H1 (cell line): ENCODE results near the gene SPTSSB. TPM values are rescaled to one million over a fixed set of nuclear protein-coding genes. Genes with fewer than 3 reads are reported as not detected.

ENCODE experiments used
- CTCF ChIA-PET: fragments of 300-600 bp; sonication (Branson Sonifier 250); formaldehyde crosslinking; loops from one replicate; lab custom pipeline; 2021; ENCODE audit not compliant: partially characterized antibody; lab: Charles Lee
- POLR2A ChIA-PET: fragments of 300-600 bp; sonication (Branson Sonifier 250); formaldehyde crosslinking; loops from one replicate; lab custom pipeline; 2021; ENCODE audit warnings: inconsistent platforms; ENCODE audit not compliant: partially characterized antibody; lab: Charles Lee
- DNase-seq, 2 experiments: peaks; one replicate each; pipeline versions ENCODE4 v3.0.0 to v3.0.0-alpha.2; 2010 to 2022; ENCODE audit warnings: low spot score in 2 of 2, low read depth in 1 of 2, mixed read lengths in 1 of 2
- FAIRE-seq: peaks from 2 replicates; lab custom pipeline; 2011; peaks lifted over from hg19 to GRCh38; lab: Jason Lieb, UNC
- H2AFZ ChIP-seq: 2 replicates; pipeline ENCODE4 v1.8.1; 2012; ENCODE audit warnings: low read length, inconsistent platforms
- H2AK5ac ChIP-seq: 2 replicates; pipeline ENCODE4 v1.6.1; 2013; ENCODE audit warnings: low read depth, low read length
- H2BK120ac ChIP-seq: replicated peaks from 2 replicates; pipeline ENCODE3; 2013; ENCODE audit warnings: low read depth, low read length, inconsistent platforms
- H2BK12ac ChIP-seq: 2 replicates; pipeline ENCODE4 v1.6.1; 2013; ENCODE audit warnings: low read depth, low read length
- H2BK15ac ChIP-seq: 2 replicates; pipeline ENCODE4 v1.6.1; 2013; ENCODE audit warnings: low read length
- H2BK20ac ChIP-seq: 2 replicates; pipeline ENCODE4 v1.6.1; 2013; ENCODE audit warnings: low read length
- H2BK5ac ChIP-seq: 2 replicates; pipeline ENCODE4 v1.6.1; 2013; ENCODE audit warnings: low read depth, low read length
- H3K14ac ChIP-seq: 2 replicates; pipeline ENCODE4 v1.6.1; 2013; ENCODE audit warnings: inconsistent platforms; ENCODE audit not compliant: insufficient read length
- H3K18ac ChIP-seq: 2 replicates; pipeline ENCODE4 v1.6.1; 2013; ENCODE audit warnings: low read length; ENCODE audit errors: extremely low read depth
- H3K23ac ChIP-seq: 2 replicates; pipeline ENCODE4 v1.6.1; 2013; ENCODE audit warnings: inconsistent platforms; ENCODE audit not compliant: insufficient read length
- H3K23me2 ChIP-seq: 2 replicates; pipeline ENCODE4 v1.6.1; 2013; ENCODE audit warnings: low read depth, low read length
- H3K27ac ChIP-seq: 2 replicates; pipeline ENCODE4 v1.6.1; 2011; ENCODE audit warnings: low read depth, low read length, inconsistent platforms
- H3K27me3 ChIP-seq, 4 experiments: replicated peaks in 1 of 4; 1 replicate in 1 of 4; 2 replicates in 3 of 4; pipeline versions ENCODE4 v1.6.1 to v1.8.1; 2011 to 2013; ENCODE audit warnings: low read length in 3 of 4, mild to moderate bottlenecking in 3 of 4, inconsistent platforms in 2 of 4, mixed read lengths in 2 of 4, moderate library complexity in 1 of 4; ENCODE audit not compliant: control insufficient read depth in 3 of 4, insufficient read depth in 3 of 4; ENCODE audit errors: extremely low read depth in 1 of 4
- H3K36me3 ChIP-seq, 4 experiments: 2 replicates each; pipeline versions ENCODE4 v1.6.1 to v1.8.1; 2011 to 2013; ENCODE audit warnings: mild to moderate bottlenecking in 4 of 4, low read length in 3 of 4, moderate library complexity in 2 of 4, control low read depth in 1 of 4, inconsistent platforms in 1 of 4; ENCODE audit not compliant: insufficient read depth in 4 of 4, control insufficient read depth in 2 of 4
- H3K4ac ChIP-seq: replicated peaks from 2 replicates; pipeline ENCODE3; 2013; ENCODE audit warnings: low read length, low read depth, mixed read lengths, inconsistent platforms; ENCODE audit not compliant: insufficient read length
- H3K4me1 ChIP-seq, 4 experiments: replicated peaks in 1 of 4; 1 replicate in 1 of 4; 2 replicates in 3 of 4; pipeline versions ENCODE4 v1.6.1 to v1.8.1; 2011 to 2013; ENCODE audit warnings: low read length in 3 of 4, inconsistent platforms in 2 of 4, mixed read lengths in 1 of 4; ENCODE audit not compliant: insufficient read depth in 4 of 4, control insufficient read depth in 3 of 4
- H3K4me2 ChIP-seq, 2 experiments: 2 replicates each; pipeline versions ENCODE4 v1.6.1 to v1.8.1; 2011 to 2013; ENCODE audit warnings: low read depth in 2 of 2, low read length in 2 of 2, control low read depth in 1 of 2, inconsistent platforms in 1 of 2, mild to moderate bottlenecking in 1 of 2; ENCODE audit not compliant: insufficient read depth in 1 of 2
- H3K4me3 ChIP-seq, 4 experiments: fragments of 200-600, 300-600 bp in 1 of 4; sonication (generic), shearing (Covaris generic), sonication (Bioruptor Twin) in 1 of 4; 2 replicates each; pipeline versions ENCODE4 v1.5.1 to v1.8.1; 2011 to 2016; ENCODE audit warnings: low read length in 4 of 4, low read depth in 3 of 4, control low read depth in 2 of 4, inconsistent platforms in 2 of 4, mild to moderate bottlenecking in 2 of 4, mixed read lengths in 1 of 4, moderate library complexity in 1 of 4; ENCODE audit not compliant: insufficient read depth in 2 of 4; ENCODE audit errors: extremely low read depth in 1 of 4
- H3K56ac ChIP-seq: replicated peaks from 2 replicates; pipeline ENCODE3; 2013; ENCODE audit warnings: low read depth, mild to moderate bottlenecking, mixed read lengths, low read length, inconsistent platforms; ENCODE audit not compliant: insufficient read length
- H3K79me1 ChIP-seq: 2 replicates; pipeline ENCODE4 v1.6.1; 2013; ENCODE audit warnings: low read depth, low read length, control low read depth
- H3K79me2 ChIP-seq, 2 experiments: 2 replicates each; pipeline versions ENCODE4 v1.6.1 to v1.8.1; 2012 to 2013; ENCODE audit warnings: low read length in 2 of 2, mild to moderate bottlenecking in 2 of 2, inconsistent platforms in 1 of 2; ENCODE audit not compliant: insufficient read depth in 2 of 2, control insufficient read depth in 1 of 2
- H3K9ac ChIP-seq, 4 experiments: replicated peaks in 1 of 4; 1 replicate in 1 of 4; 2 replicates in 3 of 4; pipeline versions ENCODE4 v1.6.1 to v1.8.1; 2011 to 2013; ENCODE audit warnings: low read depth in 3 of 4, low read length in 3 of 4, control low read depth in 2 of 4, mild to moderate bottlenecking in 2 of 4, moderate library complexity in 2 of 4, inconsistent platforms in 1 of 4; ENCODE audit errors: extremely low read depth in 1 of 4
- H3K9me3 ChIP-seq, 2 experiments: 2 replicates each; pipeline versions ENCODE4 v1.6.1 to v1.8.1; 2012 to 2013; ENCODE audit warnings: mild to moderate bottlenecking in 2 of 2, moderate library complexity in 2 of 2, control low read depth in 1 of 2, inconsistent platforms in 1 of 2, low read depth in 1 of 2, low read length in 1 of 2, mixed read lengths in 1 of 2; ENCODE audit not compliant: insufficient read depth in 2 of 2
- H4K20me1 ChIP-seq, 2 experiments: replicated peaks in 1 of 2; 2 replicates each; pipeline versions ENCODE3 to v1.8.1; 2011 to 2013; ENCODE audit warnings: inconsistent platforms in 2 of 2, low read length in 2 of 2, mild to moderate bottlenecking in 1 of 2; ENCODE audit not compliant: insufficient read depth in 2 of 2, control insufficient read depth in 1 of 2
- H4K5ac ChIP-seq: 2 replicates; pipeline ENCODE4 v1.6.1; 2013; ENCODE audit warnings: low read length, low read depth, mixed read lengths, inconsistent platforms; ENCODE audit not compliant: insufficient read length
- H4K8ac ChIP-seq: 2 replicates; pipeline ENCODE4 v1.8.0; 2013; ENCODE audit warnings: mild to moderate bottlenecking, moderate library complexity, low read length, inconsistent platforms; ENCODE audit not compliant: insufficient read depth; ENCODE audit errors: extremely low read depth
- H4K91ac ChIP-seq: replicated peaks from 2 replicates; pipeline ENCODE3; 2013; ENCODE audit warnings: low read length, mixed read lengths, inconsistent platforms; ENCODE audit not compliant: insufficient read length
- ATF3 ChIP-seq: IDR thresholded peaks from 2 replicates; pipeline ENCODE4 v1.6.1; 2011; ENCODE audit warnings: low read depth, mild to moderate bottlenecking, low read length; ENCODE audit not compliant: insufficient read depth
- BRCA1 ChIP-seq: IDR thresholded peaks from 2 replicates; pipeline ENCODE4 v1.6.1; 2012; ENCODE audit warnings: low read depth, low read length, improper control_type of control experiment
- CREB1 ChIP-seq: IDR thresholded peaks from 2 replicates; pipeline ENCODE4 v1.6.1; 2012; ENCODE audit warnings: inconsistent platforms
- EGR1 ChIP-seq: IDR thresholded peaks from 2 replicates; pipeline ENCODE4 v1.6.1; 2011; ENCODE audit warnings: low read depth, low read length, borderline replicate concordance
- GTF2F1 ChIP-seq: IDR thresholded peaks from 2 replicates; pipeline ENCODE4 v1.6.1; 2012; ENCODE audit warnings: low read depth, low read length, improper control_type of control experiment, borderline replicate concordance
- JUND ChIP-seq: IDR thresholded peaks from 2 replicates; pipeline ENCODE4 v1.6.1; 2011; ENCODE audit warnings: mild to moderate bottlenecking, improper control_type of control experiment, low read length
- KDM5A ChIP-seq: fragments of 200-600 bp; IDR thresholded peaks from 2 replicates; pipeline ENCODE4 v1.7.1; 2012; ENCODE audit warnings: mild to moderate bottlenecking, low read length, inconsistent platforms, mixed read lengths
- PHF8 ChIP-seq: fragments of 200-600 bp; sonication (generic); conservative IDR thresholded peaks from 2 replicates; pipeline ENCODE4 v1.7.1; 2012; ENCODE audit warnings: low read depth, mild to moderate bottlenecking, inconsistent platforms, low read length, moderate library complexity
- POLR2AphosphoS5 ChIP-seq: IDR thresholded peaks from 2 replicates; pipeline ENCODE4 v1.6.1; 2011; ENCODE audit warnings: low read depth, low read length
- SIRT6 ChIP-seq: IDR thresholded peaks from one replicate; pipeline ENCODE4 v1.7.1; 2012; ENCODE audit warnings: low read length, inconsistent platforms
- SP1 ChIP-seq: IDR thresholded peaks from 2 replicates; pipeline ENCODE4 v1.6.1; 2011; ENCODE audit warnings: low read depth, low read length
- TAF7 ChIP-seq: optimal IDR thresholded peaks from 2 replicates; pipeline ENCODE3; 2011; ENCODE audit warnings: low read depth, mild to moderate bottlenecking, inconsistent platforms, low read length, moderate library complexity, borderline replicate concordance
- TEAD4 ChIP-seq: IDR thresholded peaks from 2 replicates; pipeline ENCODE4 v1.6.1; 2012; ENCODE audit warnings: low read depth, low read length, inconsistent platforms, mixed read lengths
- WGBS, 2 experiments: shearing (Covaris generic) in 1 of 2; methylation state at CpG; one replicate each; pipeline versions ENCODE4 v1.1.6 to v1.1.7; 2013 to 2015; ENCODE audit warnings: low lambda C conversion rate in 2 of 2, mixed read lengths in 2 of 2, inconsistent platforms in 1 of 2, low coverage in 1 of 2, missing lambda C conversion rate in 1 of 2; ENCODE audit not compliant: insufficient replicate concordance in 2 of 2, insufficient coverage in 1 of 2, insufficient read length in 1 of 2; ENCODE audit errors: extremely low coverage in 1 of 2, missing lambda C conversion rate in 1 of 2; 5-methylcytosine and 5-hydroxymethylcytosine counted together
- polyA plus RNA-seq, 7 experiments: library from polyadenylated mRNA; depleted of rRNA in 3 of 7; stranded (reverse) in 5 of 7; unstranded in 2 of 7; fragments of >200 nt in 5 of 7; fragments of 200-250 nt in 2 of 7; gene quantifications; 1 replicate in 5 of 7; 2 replicates in 1 of 7; 4 replicates in 1 of 7; pipeline versions ENCODE4 v1.2.1 to v1.2.3, GENCODE V29; 2011 to 2013; ENCODE audit warnings: missing spikeins in 2 of 7, mixed read lengths in 2 of 7
- total RNA-seq: library from RNA; stranded (reverse); fragmentation: NEBNext Ultra II Directional; extraction: Animal tissue kit (Norgen Biotek cat#: 25700); gene quantifications from 2 replicates; pipeline ENCODE4 v1.2.1, GENCODE V29; 2021

SPTSSB gene
- total and polyA plus RNA-seq, 2 of the 8 experiments (the other 6 are each of a cell fraction or from before 2014, with no cell fraction given): 33.4 to 52.5 TPM

GRCh38 chr3:161395115-161396012, 24.0 kb upstream of the SPTSSB start:
- Histone ChIP-seq H2BK120ac (no peak overlapping the region), H3K9ac (no peak overlapping the region), H3K23ac (no peak overlapping the region), H2AK5ac (no peak overlapping the region), H3K27ac (no peak overlapping the region), H2BK15ac (no peak overlapping the region), H3K56ac (no peak overlapping the region), H2BK20ac (no peak overlapping the region), H3K79me1 (no peaks in the 10 kb centered on the region), H3K23me2 (no peaks in the 10 kb centered on the region), H4K8ac (no peak overlapping the region), H3K36me3 (no peaks in the 10 kb centered on the region), H3K27me3 (no peaks in the 10 kb centered on the region), H2BK12ac (no peak overlapping the region), H4K91ac (no peak overlapping the region), H3K4me3 (no peak overlapping the region), H3K4ac (no peak overlapping the region), H4K20me1 (no peaks in the 10 kb centered on the region), H4K5ac (no peak overlapping the region), H3K18ac (no peak overlapping the region), H3K79me2 (no peaks in the 10 kb centered on the region), H3K4me1 (no peaks in the 10 kb centered on the region), H2BK5ac (no peak overlapping the region), H3K9me3 (no peaks in the 10 kb centered on the region), H2AFZ (no peak overlapping the region), H3K14ac (no peak overlapping the region), H3K4me2 (no peak overlapping the region)
- ChIA-PET POLR2A (no interaction called here), CTCF (interaction anchor here (1.6 kb wide), 1 partner anchor 10 kb away, joined by 4 read pairs; no protein-coding TSS in a partner anchor)
- DNase-seq (no peak), FAIRE-seq (no peak)
- WGBS, 2 experiments: 81% methylated on average over 6 of the region's 6 CpGs; no CpG with 5 or more reads in 1 of the 2 experiments
- TF ChIP-seq TEAD4: no peak
- no peak for TF ChIP-seq JUND
- no peak for TF ChIP-seq GTF2F1
- TF ChIP-seq TAF7: no peak
- no peak for TF ChIP-seq KDM5A
- TF ChIP-seq POLR2AphosphoS5: no peak
- TF ChIP-seq SIRT6: no peak
- TF ChIP-seq PHF8: no peak
- TF ChIP-seq BRCA1: no peak
- TF ChIP-seq EGR1: no peak
- TF ChIP-seq ATF3: no peak
- TF ChIP-seq CREB1: no peak
- no peak for TF ChIP-seq SP1
